ENCODE data around the gene NUP98.
"Not testable (repeated sequence)": the region's sequence is repeated elsewhere in the genome, so short reads cannot be mapped to it uniquely, and the experiment has no call there.

The NUP98 gene

DNA sequence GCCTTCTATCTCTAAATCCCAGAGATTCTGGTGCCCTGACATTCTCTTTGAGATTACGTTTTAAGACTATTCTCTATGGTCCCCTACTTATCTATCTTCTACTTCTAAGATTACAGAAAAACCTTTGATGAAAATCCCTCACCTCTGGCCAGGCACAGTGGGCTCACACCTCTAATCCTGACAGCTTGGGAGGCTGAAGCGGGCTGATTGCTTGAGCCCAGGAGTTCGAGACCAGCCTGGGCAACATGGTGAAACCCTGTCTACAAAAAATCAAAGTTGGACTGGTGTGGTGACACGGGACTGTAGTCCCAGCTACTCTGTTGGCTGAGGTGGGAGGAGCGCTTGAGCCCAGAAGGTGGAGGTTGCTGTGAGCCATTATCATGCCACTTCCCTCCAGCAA lies 14.4 kb downstream of the NUP98 start:
- FAIRE-seq (no peak), DNase-seq (ENCODE audit: insufficient read length, low spot score) (no peak)
- TF ChIP-seq, protein P1, sequence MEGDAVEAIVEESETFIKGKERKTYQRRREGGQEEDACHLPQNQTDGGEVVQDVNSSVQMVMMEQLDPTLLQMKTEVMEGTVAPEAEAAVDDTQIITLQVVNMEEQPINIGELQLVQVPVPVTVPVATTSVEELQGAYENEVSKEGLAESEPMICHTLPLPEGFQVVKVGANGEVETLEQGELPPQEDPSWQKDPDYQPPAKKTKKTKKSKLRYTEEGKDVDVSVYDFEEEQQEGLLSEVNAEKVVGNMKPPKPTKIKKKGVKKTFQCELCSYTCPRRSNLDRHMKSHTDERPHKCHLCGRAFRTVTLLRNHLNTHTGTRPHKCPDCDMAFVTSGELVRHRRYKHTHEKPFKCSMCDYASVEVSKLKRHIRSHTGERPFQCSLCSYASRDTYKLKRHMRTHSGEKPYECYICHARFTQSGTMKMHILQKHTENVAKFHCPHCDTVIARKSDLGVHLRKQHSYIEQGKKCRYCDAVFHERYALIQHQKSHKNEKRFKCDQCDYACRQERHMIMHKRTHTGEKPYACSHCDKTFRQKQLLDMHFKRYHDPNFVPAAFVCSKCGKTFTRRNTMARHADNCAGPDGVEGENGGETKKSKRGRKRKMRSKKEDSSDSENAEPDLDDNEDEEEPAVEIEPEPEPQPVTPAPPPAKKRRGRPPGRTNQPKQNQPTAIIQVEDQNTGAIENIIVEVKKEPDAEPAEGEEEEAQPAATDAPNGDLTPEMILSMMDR (IDR thresholded peaks at IDR 0.05; ENCODE audit: insufficient read depth, missing control alignments) = no peak

DNA sequence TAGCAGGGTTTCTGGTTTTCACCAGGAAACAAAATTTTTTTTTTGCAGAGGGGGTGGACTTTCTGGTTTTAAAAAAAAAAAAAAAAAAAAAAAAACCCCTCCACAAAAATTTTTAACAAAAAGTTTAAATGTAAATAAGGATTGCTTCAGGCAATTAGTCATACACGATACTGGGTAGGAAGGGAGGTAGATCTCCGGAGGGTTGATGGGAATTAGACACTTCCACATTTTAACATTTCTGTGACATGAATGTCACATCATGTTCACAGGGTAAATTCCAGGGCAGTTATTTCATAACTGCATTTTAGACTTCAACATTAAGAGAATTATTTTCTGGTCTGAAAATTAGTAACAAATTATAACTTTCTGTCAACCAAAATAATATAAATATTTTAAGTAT lies 15.9 kb downstream of the NUP98 start:
- no peak for FAIRE-seq
- DNase-seq (ENCODE audit: insufficient read length, low spot score) = no peak
- TF ChIP-seq, protein P1 (IDR thresholded peaks at IDR 0.05; ENCODE audit: insufficient read depth, missing control alignments) = no peak

DNA sequence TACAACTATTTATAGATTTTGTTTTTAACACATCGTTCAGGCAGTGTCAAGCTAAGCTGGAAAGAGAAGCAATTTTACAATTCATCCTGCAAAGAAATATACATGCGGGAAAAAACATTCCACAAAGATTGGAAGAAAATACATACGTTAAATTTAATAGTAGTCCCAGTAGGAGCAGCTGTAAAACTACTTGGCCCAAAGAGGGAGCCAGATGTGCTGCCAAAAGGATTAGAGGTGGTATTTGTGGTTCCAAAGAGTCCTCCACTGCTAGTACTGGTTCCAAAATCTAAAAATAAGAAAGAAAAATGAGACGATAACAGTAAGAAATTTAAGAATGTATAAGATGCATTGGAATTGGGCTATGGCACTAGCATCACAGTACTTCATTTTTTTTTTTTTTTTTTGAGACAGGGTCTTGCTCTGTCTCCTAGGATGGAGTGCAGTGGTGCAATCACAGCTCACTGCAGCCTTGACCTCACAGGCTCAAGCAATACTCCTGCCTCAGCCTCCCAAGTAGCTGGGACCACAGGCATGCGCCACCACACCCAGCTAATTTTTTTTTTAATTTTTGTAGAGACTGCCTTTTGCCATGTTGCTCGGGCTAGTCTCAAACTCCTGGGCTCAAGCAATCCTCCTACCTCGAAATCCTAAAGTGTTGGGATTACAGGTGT lies 21.5 kb downstream of the NUP98 start:
- DNase-seq (ENCODE audit: insufficient read length, low spot score) = no peak
- FAIRE-seq = no peak
- TF ChIP-seq, protein P1 (IDR thresholded peaks at IDR 0.05; ENCODE audit: insufficient read depth, missing control alignments) = no peak

DNA sequence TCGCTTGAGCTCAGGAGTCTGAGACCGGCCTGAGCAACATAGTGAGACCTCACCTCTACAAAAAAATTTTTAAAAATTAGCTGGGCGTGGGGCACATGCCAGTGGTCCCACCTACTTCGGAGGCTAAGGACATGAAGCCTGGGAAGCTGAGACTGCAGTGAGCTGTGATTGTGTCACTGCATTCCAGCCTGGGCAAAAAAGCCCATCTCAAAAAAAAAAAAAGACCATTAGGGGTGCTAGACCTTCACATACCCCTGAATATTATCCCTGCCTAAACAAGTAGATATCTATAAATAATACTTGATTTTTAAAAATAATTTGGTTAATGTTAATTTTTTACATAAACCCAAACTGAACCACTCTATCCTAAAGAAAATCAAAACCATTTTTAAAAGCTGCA lies 24.2 kb downstream of the NUP98 start:
- FAIRE-seq = no peak
- TF ChIP-seq, protein P1 (IDR thresholded peaks at IDR 0.05; ENCODE audit: insufficient read depth, missing control alignments) = no peak
- no peak for DNase-seq (ENCODE audit: insufficient read length, low spot score)

DNA sequence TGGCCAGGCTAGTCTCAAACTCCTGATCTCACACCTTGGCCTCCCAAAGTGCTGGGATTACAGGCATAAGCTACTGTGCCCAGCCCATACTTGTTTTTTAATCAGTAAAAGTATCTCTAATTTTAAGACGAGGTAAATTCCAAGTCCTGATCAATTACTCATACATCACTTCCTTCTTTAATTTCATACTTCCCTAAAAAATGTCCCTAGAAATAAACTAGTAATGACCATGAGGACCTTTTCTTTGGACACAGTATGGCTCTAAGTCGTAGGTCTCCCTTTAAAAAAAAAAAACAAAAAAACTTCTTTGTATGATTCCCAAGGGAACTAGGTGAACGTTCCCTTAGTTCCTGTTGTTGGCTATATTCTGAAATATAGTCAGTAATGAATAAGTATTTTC lies 29.8 kb downstream of the NUP98 start:
- no peak for FAIRE-seq
- no peak for DNase-seq (ENCODE audit: insufficient read length, low spot score)
- TF ChIP-seq, protein P1 (IDR thresholded peaks at IDR 0.05; ENCODE audit: insufficient read depth, missing control alignments) = no peak

DNA sequence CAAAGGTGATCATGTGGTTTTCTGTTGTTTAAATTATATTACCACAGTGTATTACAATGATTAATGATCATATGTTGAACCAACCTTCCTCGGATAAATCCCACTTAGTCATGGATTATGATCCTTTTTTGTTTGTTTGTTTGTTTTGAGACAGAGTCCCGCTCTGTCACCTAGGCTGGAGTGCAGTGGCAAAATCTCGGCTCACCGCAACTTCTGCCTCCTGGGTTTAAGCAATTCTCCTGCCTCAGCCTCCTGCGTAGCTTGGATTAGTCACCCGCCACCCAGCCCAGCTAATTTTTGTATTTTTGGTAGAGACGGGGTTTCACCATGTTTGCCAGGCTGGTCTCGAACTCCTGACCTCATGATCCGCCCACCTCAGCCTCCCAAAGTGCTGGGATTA lies 30.5 kb downstream of the NUP98 start:
- not testable (repeated sequence) for DNase-seq (ENCODE audit: insufficient read length, low spot score); FAIRE-seq

DNA sequence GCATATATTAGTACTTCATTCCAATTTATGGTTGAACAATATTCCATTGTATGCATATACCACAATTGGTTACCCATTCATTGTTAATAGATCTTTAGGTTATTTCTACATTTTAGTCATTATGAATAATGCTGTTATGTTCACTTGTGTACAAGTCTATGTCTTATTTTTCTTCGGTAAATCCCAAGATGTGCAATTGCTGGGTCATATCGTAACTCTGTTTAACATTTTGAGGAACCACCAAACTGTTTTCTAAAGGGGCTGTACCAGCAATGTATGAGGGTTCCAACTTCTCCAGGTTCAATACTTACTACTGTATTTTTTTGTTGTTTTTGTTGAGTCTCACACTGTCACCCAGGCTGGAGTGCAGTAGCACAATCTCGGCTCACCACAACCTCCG lies 33.1 kb downstream of the NUP98 start:
- TF ChIP-seq, protein P1 (IDR thresholded peaks at IDR 0.05; ENCODE audit: insufficient read depth, missing control alignments) = no peak
- no peak for FAIRE-seq
- no peak for DNase-seq (ENCODE audit: insufficient read length, low spot score)

DNA sequence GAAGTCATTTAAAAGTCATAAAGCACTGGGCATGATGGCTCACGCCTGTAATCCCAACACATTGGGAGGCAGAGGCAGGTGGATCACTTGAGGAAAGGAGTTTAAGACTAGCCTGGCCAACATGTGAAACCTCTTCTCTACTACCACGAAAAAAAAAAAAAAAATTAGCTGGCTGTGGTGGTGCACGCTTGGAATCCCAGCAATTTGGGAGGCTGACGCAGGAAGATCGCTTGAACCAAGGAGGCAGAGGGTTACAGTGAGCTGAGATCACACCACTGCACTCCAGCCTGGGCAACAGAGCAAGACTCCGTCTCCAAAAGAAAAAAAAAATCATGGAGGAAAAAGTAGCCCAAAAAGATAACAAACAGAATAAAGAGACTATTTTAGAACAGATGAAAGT lies 42.2 kb downstream of the NUP98 start:
- FAIRE-seq (no peak), DNase-seq (ENCODE audit: insufficient read length, low spot score) (no peak)
- TF ChIP-seq, protein P1 (IDR thresholded peaks at IDR 0.05; ENCODE audit: insufficient read depth, missing control alignments) = no peak
